ENCODE measurements around the gene TIMP3.

TIMP3 gene

GRCh38 chr22:32858121-32858703 lies 56.7 kb downstream of the TIMP3 start:
- no peak for DNase-seq

GRCh38 chr22:32858957-32859356 lies 57.5 kb downstream of the TIMP3 start:
- no peak for DNase-seq

GRCh38 chr22:32859743-32860142 lies 58.2 kb downstream of the TIMP3 start:
- DNase-seq: no peak

- DNase-seq: no peak
Observed at GRCh38 chr22:32861330-32861729, 59.8 kb downstream of the TIMP3 start.

- no peak for DNase-seq
Observed at GRCh38 chr22:32862083-32862482, 60.6 kb downstream of the TIMP3 start.

GRCh38 chr22:32862936-32863661 lies 61.6 kb downstream of the TIMP3 start:
- DNase-seq: no peak

GRCh38 chr22:32864041-32864440 lies 62.5 kb downstream of the TIMP3 start:
- no peak for DNase-seq

GRCh38 chr22:32864596-32864995 lies 63.1 kb downstream of the TIMP3 start:
- no peak for DNase-seq

GRCh38 chr22:32866953-32867352 lies 65.4 kb downstream of the TIMP3 start:
- DNase-seq: no peak

GRCh38 chr22:32868946-32869345 lies 67.4 kb downstream of the TIMP3 start:
- no peak for DNase-seq

GRCh38 chr22:32870474-32870873 lies 69.0 kb downstream of the TIMP3 start:
- DNase-seq: no peak

- peak; percentile 31 for DNase-seq
Observed at GRCh38 chr22:32873604-32874003, 72.1 kb downstream of the TIMP3 start.

GRCh38 chr22:32874385-32874784 lies 72.9 kb downstream of the TIMP3 start:
- DNase-seq: no peak

GRCh38 chr22:32874976-32875375 lies 73.5 kb downstream of the TIMP3 start:
- no peak for DNase-seq

- no peak for DNase-seq
Observed at GRCh38 chr22:32876516-32876915, 75.0 kb downstream of the TIMP3 start.

GRCh38 chr22:32877196-32877595 lies 75.7 kb downstream of the TIMP3 start:
- no peak for DNase-seq

GRCh38 chr22:32879550-32879949 lies 78.0 kb downstream of the TIMP3 start:
- peak; percentile 52 for DNase-seq

GRCh38 chr22:32880061-32880460 lies 78.6 kb downstream of the TIMP3 start:
- no peak for DNase-seq

GRCh38 chr22:32880505-32880892 lies 79.0 kb downstream of the TIMP3 start:
- DNase-seq: no peak

- DNase-seq: peak; percentile 83
Observed at GRCh38 chr22:32880893-32881596, 79.5 kb downstream of the TIMP3 start.

- DNase-seq: peak; percentile 3
Observed at GRCh38 chr22:32882360-32882755, 80.9 kb downstream of the TIMP3 start.

GRCh38 chr22:32882774-32883530 lies 81.4 kb downstream of the TIMP3 start:
- DNase-seq: no peak

- no peak for DNase-seq
Observed at GRCh38 chr22:32887324-32887980, 85.9 kb downstream of the TIMP3 start.
